GM21737 (cell line): ENCODE results near the gene SLC50A1.
"Not testable (repeated sequence)": the region's sequence is repeated elsewhere in the genome, so short reads cannot be mapped to it uniquely, and the experiment has no call there.

Experiments used
- ATAC-seq: cut with Tn5 transposase; IDR thresholded peaks from one replicate; pipeline ENCODE4 v1.9.1; 2021; ENCODE audit warnings: mild to moderate bottlenecking, moderate library complexity; ENCODE audit not compliant: unreplicated experiment

SLC50A1 gene

GRCh38 chr1:155134322-155134721, 1.3 kb upstream of the SLC50A1 start:
- ATAC-seq: no peak

GRCh38 chr1:155134880-155135414, 705 bp upstream of the SLC50A1 start:
- ATAC-seq: no peak

- no peak for ATAC-seq
Measured at GRCh38 chr1:155136748-155137147, 1.1 kb downstream of the SLC50A1 start.

DNA sequence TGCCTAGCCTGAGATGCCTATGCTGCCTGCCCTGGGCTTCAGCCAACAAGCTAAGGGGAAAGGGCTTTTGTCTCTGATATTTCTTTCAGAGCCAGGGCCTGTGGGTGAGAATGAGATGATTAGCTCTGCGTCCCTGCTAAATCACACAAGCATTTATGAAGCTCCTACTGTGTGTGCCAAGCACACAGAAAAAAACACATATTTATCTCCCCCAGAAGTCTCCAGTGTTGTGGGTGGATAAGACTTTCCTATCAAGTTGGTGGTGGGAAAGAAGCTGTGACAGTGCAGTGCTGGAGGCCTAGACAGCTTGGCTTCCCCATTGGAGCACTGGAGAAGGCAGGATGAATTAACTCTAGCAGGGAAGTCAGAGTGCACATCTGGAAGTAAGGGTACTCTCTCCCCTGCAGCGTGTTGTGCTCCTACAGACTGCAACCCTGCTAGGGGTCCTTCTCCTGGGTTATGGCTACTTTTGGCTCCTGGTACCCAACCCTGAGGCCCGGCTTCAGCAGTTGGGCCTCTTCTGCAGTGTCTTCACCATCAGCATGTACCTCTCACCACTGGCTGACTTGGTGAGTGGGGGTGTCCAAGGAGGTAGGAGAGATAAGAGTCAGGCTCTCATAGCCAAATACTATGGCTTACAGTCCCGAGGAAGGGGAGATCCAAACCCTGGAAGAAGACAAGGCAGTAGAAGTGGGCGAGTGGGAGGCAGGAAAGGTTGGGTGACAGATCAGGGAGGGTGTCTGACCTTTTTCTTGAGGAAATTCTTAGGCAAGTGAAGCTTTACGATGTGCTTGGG, 1.7 kb downstream of the SLC50A1 start:
- no peak for ATAC-seq

- peak; percentile 62 for ATAC-seq
Measured at GRCh38 chr1:155139895-155140629, 4.4 kb downstream of the SLC50A1 start, which contains the start of gene DPM3. TSS of gene DPM3 (minus strand) at chr1:155140531. CDS start at chr1:155140240, 291 bp downstream.

- ATAC-seq: no peak
Measured at GRCh38 chr1:155140630-155140953, 4.9 kb downstream of the SLC50A1 start.

GRCh38 chr1:155141749-155142148, 6.1 kb downstream of the SLC50A1 start:
- no peak for ATAC-seq

DNA sequence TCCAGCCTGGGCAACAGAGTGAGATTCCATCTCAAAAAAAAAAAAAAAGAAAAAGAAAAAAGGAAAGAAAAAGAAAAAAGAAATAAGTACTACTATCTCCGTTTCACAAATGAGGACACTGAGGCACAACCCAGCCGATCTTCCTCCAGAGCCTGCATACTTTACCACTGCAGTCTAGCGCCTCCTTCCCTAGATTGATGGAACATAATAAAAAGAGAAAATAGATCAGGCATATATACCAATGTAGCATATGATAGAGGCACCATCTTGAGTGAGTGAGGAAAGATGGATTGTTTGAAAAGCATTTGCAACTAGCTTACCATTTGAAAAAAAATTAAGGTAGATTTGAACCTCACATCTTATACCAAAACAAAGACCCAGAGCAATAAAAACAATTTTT, 9.8 kb downstream of the SLC50A1 start:
- ATAC-seq: no peak

- ATAC-seq: not testable (repeated sequence)
Measured at GRCh38 chr1:155155996-155156643, 20.5 kb downstream of the SLC50A1 start.

DNA sequence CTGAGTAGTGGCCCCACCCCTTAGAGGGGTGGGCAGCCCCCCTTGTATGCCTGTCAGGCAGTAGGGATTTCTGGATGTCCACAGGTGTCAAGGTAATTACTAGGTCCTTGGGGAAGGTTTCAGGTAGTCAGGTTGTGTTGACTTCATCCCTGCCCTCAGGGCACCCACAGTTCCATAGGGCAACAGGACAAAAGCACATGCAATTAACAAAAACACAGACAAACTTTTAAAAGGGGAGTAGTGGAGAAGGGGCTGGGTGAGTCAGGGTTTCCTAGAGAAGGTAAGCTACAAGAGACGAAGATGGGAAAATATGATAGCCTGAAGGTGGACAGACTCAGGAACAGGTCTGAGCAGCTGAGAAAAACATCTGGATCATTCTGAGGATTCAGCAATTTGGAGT, 23.3 kb downstream of the SLC50A1 start:
- no peak for ATAC-seq

GRCh38 chr1:155160128-155160527, 24.5 kb downstream of the SLC50A1 start:
- no peak for ATAC-seq

- not testable (repeated sequence) for ATAC-seq
Measured at GRCh38 chr1:155162631-155163030, 27.0 kb downstream of the SLC50A1 start.

DNA sequence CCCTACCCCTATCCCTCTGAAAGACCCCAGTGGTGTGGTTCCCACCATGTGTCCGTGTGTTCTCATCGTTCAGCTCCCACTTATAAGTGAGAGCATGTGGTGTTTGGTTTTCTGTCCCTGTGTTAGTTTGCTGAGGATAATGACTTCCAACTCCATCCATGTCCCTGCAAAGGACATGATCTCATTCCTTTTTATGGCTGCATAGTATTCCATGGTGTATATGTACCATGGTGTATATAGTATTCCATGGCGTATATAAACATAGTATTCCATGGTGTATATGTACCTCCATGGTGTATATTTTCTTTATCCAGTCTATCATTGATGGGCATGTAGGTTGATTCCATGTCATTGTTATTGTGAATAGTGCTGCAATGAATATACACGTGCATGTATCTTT, 28.1 kb downstream of the SLC50A1 start:
- ATAC-seq: not testable (repeated sequence)

DNA sequence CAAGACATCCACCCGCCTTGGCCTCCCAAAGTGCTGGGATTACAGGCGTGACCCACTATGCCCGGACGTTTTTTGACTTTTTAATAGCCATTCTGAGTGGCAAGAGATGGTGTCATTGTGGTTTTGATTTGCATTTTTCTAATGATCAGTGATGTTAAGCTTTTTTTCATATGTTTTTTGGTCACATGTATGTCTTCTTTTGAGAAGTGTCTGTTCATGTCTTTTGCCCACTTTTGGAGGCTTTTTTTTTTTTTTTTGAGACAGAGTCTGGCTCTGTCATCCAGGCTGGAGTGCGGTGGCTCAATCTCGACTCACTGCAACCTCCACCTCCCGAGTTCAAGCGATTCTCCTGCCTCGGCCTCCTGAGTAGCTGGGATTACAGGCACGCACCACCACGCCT, 29.0 kb downstream of the SLC50A1 start:
- ATAC-seq: not testable (repeated sequence)

- no peak for ATAC-seq
Measured at GRCh38 chr1:155166051-155166470, 30.4 kb downstream of the SLC50A1 start.

GRCh38 chr1:155166471-155167165, 31.0 kb downstream of the SLC50A1 start:
- ATAC-seq: no peak

DNA sequence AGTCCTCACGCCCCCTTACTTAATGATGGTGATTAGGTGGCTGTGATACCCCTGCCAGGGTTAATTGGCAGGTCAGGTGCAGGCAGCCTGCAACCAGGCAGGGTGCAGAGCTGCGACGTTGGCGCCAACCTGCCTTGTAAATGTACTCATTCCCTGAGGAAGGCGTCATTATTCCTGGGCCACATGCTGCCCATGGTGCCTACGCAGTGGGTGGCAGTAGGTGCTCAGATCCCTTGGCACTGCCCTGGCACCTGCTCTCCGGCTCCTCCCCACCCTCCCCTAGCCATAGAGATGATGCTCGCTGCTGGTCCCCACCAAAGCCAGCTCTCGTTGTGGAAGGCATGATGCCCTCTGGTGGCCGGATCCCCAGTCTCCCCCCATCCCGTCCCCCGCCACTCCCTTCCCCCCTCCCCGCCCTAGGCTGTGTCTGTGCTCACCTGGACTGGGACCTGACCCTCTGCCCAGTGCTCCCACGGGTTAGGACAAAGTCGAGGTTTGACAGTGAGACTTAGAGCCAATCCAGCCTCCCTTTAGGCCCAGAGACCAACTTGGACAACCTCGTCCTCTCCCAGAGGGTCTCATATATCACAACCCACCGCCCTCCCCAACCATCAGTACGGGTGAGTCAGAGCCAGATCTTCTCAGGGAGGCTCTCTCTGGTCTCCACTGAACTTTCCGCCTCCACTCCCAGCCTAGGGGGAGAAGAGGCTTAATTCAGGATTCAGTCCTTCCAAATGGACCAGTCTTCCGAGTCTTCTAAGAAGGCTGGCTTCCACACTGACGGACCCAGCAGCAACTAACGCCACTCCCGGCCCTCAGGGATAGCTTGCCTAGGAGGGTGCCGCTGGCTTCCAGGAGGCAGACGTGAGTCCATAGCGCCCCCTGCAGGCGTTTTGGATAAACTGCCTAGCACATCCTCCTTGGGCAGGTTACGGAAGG, 31.8 kb downstream of the SLC50A1 start:
- peak; percentile 42 for ATAC-seq

- ATAC-seq: not testable (repeated sequence)
Measured at GRCh38 chr1:155168105-155168445, 32.4 kb downstream of the SLC50A1 start.

DNA sequence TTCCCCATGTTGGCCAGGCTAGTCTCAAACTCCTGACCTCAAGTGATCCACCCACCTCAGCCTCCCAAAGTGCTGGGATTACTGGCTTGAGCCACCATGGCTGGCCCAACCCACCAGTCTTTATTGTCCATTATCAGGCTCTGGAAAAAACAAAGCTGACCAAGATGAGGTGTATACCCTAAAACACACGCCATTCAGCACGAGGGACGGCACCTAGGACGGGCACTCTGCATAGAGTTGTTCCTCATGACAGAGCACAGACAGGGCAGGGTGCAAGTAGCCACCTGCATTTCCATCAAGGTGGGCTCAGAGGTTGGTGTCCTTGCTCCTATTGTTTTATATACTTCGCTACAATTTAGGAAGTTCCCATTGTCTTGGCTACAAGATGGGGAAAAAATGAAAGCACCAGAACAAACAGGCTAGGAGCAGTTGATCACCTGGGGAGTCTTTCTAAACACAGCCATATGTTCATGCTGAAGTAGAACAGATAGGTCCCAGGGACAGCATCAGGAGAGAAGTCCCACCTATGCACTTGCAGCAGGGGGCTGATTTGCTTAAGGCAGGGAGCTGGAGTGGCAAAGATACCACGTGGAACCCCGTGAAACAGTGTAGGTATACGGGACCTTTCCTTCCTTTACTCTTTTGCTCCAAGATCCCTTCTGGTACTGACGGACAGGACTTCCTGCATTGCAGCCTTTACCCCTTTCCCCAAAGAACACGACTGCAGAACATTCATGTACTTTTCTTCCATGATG, 33.0 kb downstream of the SLC50A1 start:
- no peak for ATAC-seq
